K562 (cell line): ENCODE data around the gene LAMA3. TPM values are rescaled to one million over a fixed set of nuclear protein-coding genes. Genes with fewer than 3 reads are reported as not detected.

Experiments used
- ATAC-seq: fragments of 200-7000 bp; cut with Tn5 transposase; 3 replicates; pipeline ENCODE4 v1.9.1; 2020; ENCODE audit warnings: moderate library complexity
- BruUV-seq: library from RNA; stranded (reverse); fragments of 400-500 nt; replicated peaks from 2 replicates; lab custom pipeline; 2021; lab: Mats Ljungman, UMichigan
- CTCF ChIA-PET: fragments of 300-600 bp; formaldehyde crosslinking; extraction: SDS; loops from one replicate; lab custom pipeline; 2021; ENCODE audit warnings: low intra/inter-chr PET ratio; lab: Yijun Ruan, JAX
- POLR2A ChIA-PET: fragments of 300-600, 350-650 bp; sonication (Branson Sonifier 250); formaldehyde crosslinking; extraction: SDS; loops from one replicate; lab custom pipeline; 2021; ENCODE audit warnings: antibody characterized with exemption, inconsistent platforms; lab: Yijun Ruan, JAX
- DNase-seq, 4 experiments: peaks; one replicate each; pipeline versions ENCODE4 v3.0.0 to v3.0.0-alpha.2; 2011 to 2018; ENCODE audit warnings: low spot score in 3 of 4, mixed read lengths in 3 of 4; ENCODE audit errors: extremely low read depth in 1 of 4
- FAIRE-seq: peaks from 2 replicates; lab custom pipeline; 2011; peaks lifted over from hg19 to GRCh38; lab: Jason Lieb, UNC
- H2AFZ ChIP-seq: 2 replicates; pipeline ENCODE4 v1.6.0; 2011; ENCODE audit warnings: low read depth, low read length, control low read depth, inconsistent platforms
- H3K27ac ChIP-seq: fragments of 200-600 bp; 3 replicates; pipeline ENCODE4 v1.8.0; 2011; ENCODE audit warnings: low read depth, mild to moderate bottlenecking, control low read depth, inconsistent platforms, low read length, moderate library complexity, mixed read lengths; ENCODE audit errors: extremely low read depth
- H3K27me3 ChIP-seq, 2 experiments: fragments of 300-600 bp in 1 of 2; 2 replicates in 1 of 2; 3 replicates in 1 of 2; pipeline versions ENCODE4 v1.6.0 to v1.8.0; 2011; ENCODE audit warnings: inconsistent platforms in 2 of 2, low read length in 2 of 2, mild to moderate bottlenecking in 1 of 2, mixed read lengths in 1 of 2, moderate library complexity in 1 of 2; ENCODE audit not compliant: control insufficient read depth in 2 of 2, insufficient read depth in 2 of 2
- H3K36me3 ChIP-seq: fragments of 300-600 bp; 3 replicates; pipeline ENCODE4 v1.8.0; 2011; ENCODE audit warnings: mild to moderate bottlenecking, low read length, inconsistent platforms; ENCODE audit not compliant: control insufficient read depth, insufficient read depth
- H3K4me1 ChIP-seq, 2 experiments: fragments of 200-600 bp in 1 of 2; replicated peaks in 1 of 2; 2 replicates in 1 of 2; 3 replicates in 1 of 2; pipeline versions ENCODE4 v1.5.1 to v1.8.0; 2011; ENCODE audit warnings: inconsistent platforms in 2 of 2, low read length in 2 of 2, mild to moderate bottlenecking in 1 of 2, mixed read lengths in 1 of 2, moderate library complexity in 1 of 2; ENCODE audit not compliant: control insufficient read depth in 2 of 2, insufficient read depth in 2 of 2
- H3K4me2 ChIP-seq: 2 replicates; pipeline ENCODE4 v1.6.1; 2011; ENCODE audit warnings: low read length, control low read depth, inconsistent platforms, mixed read lengths; ENCODE audit not compliant: insufficient read depth
- H3K4me3 ChIP-seq: fragments of 200-600 bp; sonication (generic), shearing (Covaris generic); 2 replicates; pipeline ENCODE4 v1.5.1; 2016; ENCODE audit warnings: control low read depth, inconsistent platforms
- H3K79me2 ChIP-seq: fragments of 200-600 bp; 3 replicates; pipeline ENCODE4 v1.8.0; 2011; ENCODE audit warnings: low read length, inconsistent platforms; ENCODE audit not compliant: control insufficient read depth, insufficient read depth
- H3K9ac ChIP-seq, 2 experiments: 2 replicates each; pipeline versions ENCODE4 v1.6.0 to v1.6.1; 2011; ENCODE audit warnings: low read depth in 2 of 2, low read length in 2 of 2, control low read depth in 1 of 2, inconsistent platforms in 1 of 2, mild to moderate bottlenecking in 1 of 2, mixed read lengths in 1 of 2; ENCODE audit not compliant: insufficient read depth in 1 of 2
- H3K9me1 ChIP-seq: one replicate; pipeline ENCODE4 v1.6.0; 2011; ENCODE audit warnings: inconsistent platforms, mild to moderate bottlenecking, low read length, moderate library complexity; ENCODE audit not compliant: control insufficient read depth, insufficient read depth
- H3K9me3 ChIP-seq: replicated peaks from 2 replicates; pipeline ENCODE4 v1.5.1; 2011; ENCODE audit warnings: low read depth, low read length, inconsistent platforms; ENCODE audit not compliant: control insufficient read depth, insufficient read depth
- H4K20me1 ChIP-seq: replicated peaks from 2 replicates; pipeline ENCODE4 v1.6.1; 2011; ENCODE audit warnings: low read length, inconsistent platforms, mixed read lengths; ENCODE audit not compliant: control insufficient read depth, insufficient read depth
- BACH1 ChIP-seq: fragments of 200-800 bp; sonication (Bioruptor generic); IDR thresholded peaks from 2 replicates; pipeline ENCODE4 v1.6.1; 2016; ENCODE audit warnings: missing genetic modification characterization, missing compliant biosample characterization
- COPS2 ChIP-seq: fragments of 450-650 bp; conservative IDR thresholded peaks from 2 replicates; pipeline ENCODE4 v1.6.1; 2016; ENCODE audit warnings: mild to moderate bottlenecking, moderate library complexity
- GABPB1 ChIP-seq: sonication (generic); formaldehyde crosslinking; IDR thresholded peaks from 2 replicates; pipeline ENCODE4 v1.8.0; 2022; ENCODE audit warnings: mild to moderate bottlenecking, missing genetic modification reagents
- HDAC6 ChIP-seq: IDR thresholded peaks from 2 replicates; pipeline ENCODE4 v1.6.1; 2012; ENCODE audit warnings: low read depth, mild to moderate bottlenecking, control low read depth, inconsistent platforms, low read length, moderate library complexity
- HDAC8 ChIP-seq: fragments of 450-650 bp; IDR thresholded peaks from 2 replicates; pipeline ENCODE4 v1.6.1; 2016; ENCODE audit warnings: mild to moderate bottlenecking, missing genetic modification characterization, moderate library complexity, missing compliant biosample characterization
- HMG20A ChIP-seq: fragments of 450-650 bp; formaldehyde crosslinking; conservative IDR thresholded peaks from 2 replicates; pipeline ENCODE4 v1.4.0; 2020; ENCODE audit warnings: mild to moderate bottlenecking, mixed read lengths
- KDM5B ChIP-seq: fragments of 200-600 bp; sonication (generic); IDR thresholded peaks from 2 replicates; pipeline ENCODE4 v1.6.1; 2012; ENCODE audit warnings: low read depth, mild to moderate bottlenecking, moderate library complexity, low read length, control low read depth, inconsistent platforms; ENCODE audit not compliant: insufficient replicate concordance
- MAFK ChIP-seq: IDR thresholded peaks from 2 replicates; pipeline ENCODE4 v1.6.1; 2011; ENCODE audit warnings: low read length, improper control_type of control experiment
- MBD2 ChIP-seq: sonication (generic); IDR thresholded peaks from 2 replicates; pipeline ENCODE4 v1.6.1; 2016; ENCODE audit warnings: low read depth, borderline replicate concordance
- MTA3 ChIP-seq: fragments of 450-650 bp; formaldehyde crosslinking; IDR thresholded peaks from 2 replicates; pipeline ENCODE4 v1.6.1; 2017; ENCODE audit warnings: mild to moderate bottlenecking, borderline replicate concordance
- NR1H2 ChIP-seq: sonication (generic); formaldehyde crosslinking; IDR thresholded peaks from 2 replicates; pipeline ENCODE4 v1.4.0; 2020; ENCODE audit warnings: mild to moderate bottlenecking, missing genetic modification reagents
- ZNF23 ChIP-seq: fragments of 250-450 bp; sonication (Bioruptor Pico); IDR thresholded peaks from 2 replicates; pipeline ENCODE4 v1.4.0; 2020; ENCODE audit warnings: mild to moderate bottlenecking
- ZNF79 ChIP-seq: fragments of 250-450 bp; sonication (Bioruptor Pico); IDR thresholded peaks from 2 replicates; pipeline ENCODE4 v1.4.0; 2020; ENCODE audit warnings: low read depth, mild to moderate bottlenecking, moderate library complexity
- in situ Hi-C: fragments of 300-500 bp; cut with MboI; formaldehyde crosslinking; loops from 4 replicates; pipeline ENCODE4 v1.15.0; 2018; ENCODE audit warnings: inconsistent platforms, mixed read lengths
- intact Hi-C: fragments of 100-400 bp; cut with micrococcal nuclease; formaldehyde crosslinking; loops from 2 replicates; pipeline ENCODE4 v1.14.2; 2022
- polyA plus RNA-seq, 8 experiments: library from polyadenylated mRNA; depleted of rRNA in 4 of 8; stranded (reverse) in 5 of 8; unstranded in 3 of 8; fragments of >200 nt; fragmentation: Nextera tagmentation in 2 of 8; fragmentation: Illumina TruSeq in 1 of 8; extraction: Ambion mirVana in 2 of 8; extraction: Trizol in 1 of 8; gene quantifications; 2 replicates each; pipeline versions ENCODE4 v1.2.1 to v1.2.3, GENCODE V29; 2011 to 2014; ENCODE audit warnings: inconsistent platforms in 1 of 8, missing spikeins in 1 of 8
- total RNA-seq, 7 experiments: library from RNA; depleted of rRNA in 6 of 7; stranded (reverse); fragments of >200 nt in 6 of 7; fragmentation: Illumina TruSeq in 2 of 7; extraction: Trizol in 2 of 7; gene quantifications; 2 replicates each; pipeline versions ENCODE4 v1.2.1 to v1.2.3, GENCODE V29; 2011 to 2021; ENCODE audit warnings: low replicate concordance in 1 of 7
- TF ChIP-seq, protein P1 (sequence below): fragments of 250-450 bp; sonication (Bioruptor Pico); IDR thresholded peaks from 2 replicates; pipeline ENCODE4 v1.5.0; 2021
- TF ChIP-seq, protein P2 (sequence below): fragments of 450-650 bp; IDR thresholded peaks from 2 replicates; pipeline ENCODE4 v1.6.1; 2018; ENCODE audit not compliant: partially characterized antibody
- TF ChIP-seq, protein P3 (sequence below): sonication (generic); formaldehyde crosslinking; IDR thresholded peaks from 2 replicates; pipeline ENCODE4 v1.8.1; 2023; ENCODE audit warnings: mild to moderate bottlenecking, missing genetic modification reagents, moderate library complexity
- TF ChIP-seq, protein P4 (sequence below): sonication (generic); formaldehyde crosslinking; IDR thresholded peaks from 2 replicates; pipeline ENCODE4 v1.5.0; 2020; ENCODE audit warnings: missing genetic modification reagents

The LAMA3 gene
- total and polyA plus RNA-seq, 9 of the 15 experiments (the other 6 are each of a cell fraction or from before 2014, with no cell fraction given), result 0.07 TPM; not detected in 8

DNA sequence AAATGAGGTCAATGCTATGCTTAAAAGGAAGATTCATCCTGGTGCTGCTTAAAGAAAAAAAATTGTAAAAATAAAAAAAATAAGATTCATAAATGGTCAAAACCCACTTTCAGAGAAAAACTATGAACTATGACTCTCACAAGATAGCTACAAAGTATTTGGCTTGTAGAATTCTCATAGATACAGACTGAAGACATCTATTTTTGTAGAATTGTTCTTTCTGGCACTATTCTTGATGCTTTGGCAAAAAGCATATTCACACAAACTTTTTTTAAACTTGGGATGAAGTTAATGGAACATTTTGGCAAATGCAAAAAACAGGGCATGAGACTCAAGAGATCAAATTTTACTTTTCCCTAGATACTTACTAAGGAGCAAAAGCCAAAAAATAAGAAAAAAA is 14.0 kb upstream of the LAMA3 start:
- Histone ChIP-seq H3K9me1 (no peaks in the 10 kb centered on the region), H3K27ac (no peak overlapping the region), H3K4me3 (no peak overlapping the region), H3K36me3 (no peaks in the 10 kb centered on the region), H4K20me1 (no peaks in the 10 kb centered on the region), H3K4me1 (no peaks in the 10 kb centered on the region), H3K79me2 (no peaks in the 10 kb centered on the region), H3K9ac (no peak overlapping the region), H3K4me2 (no peak overlapping the region), H3K9me3 (no peaks in the 10 kb centered on the region), H2AFZ (no peak overlapping the region), H3K27me3 (peaks cover 11 to 15% of the 10 kb centered on the region in 2 experiments; a peak in 3 of 5 replicates)
- intact Hi-C loops (no loop called here), in situ Hi-C loops (no loop called here)
- no peak for DNase-seq
- ChIA-PET POLR2A (no interaction called here), CTCF (interaction anchor here (0.7 kb wide), 1 partner anchor 746 kb away, joined by 3 read pairs; no protein-coding TSS in a partner anchor)
- no peak for FAIRE-seq
- no TSS peak for BruUV-seq
- ATAC-seq, result no peak
- TF ChIP-seq ZNF23 (CRISPR knock-in tag), result no peak
- TF ChIP-seq GABPB1 (CRISPR knock-in tag), result no peak
- TF ChIP-seq COPS2, result no peak
- TF ChIP-seq, protein P1, sequence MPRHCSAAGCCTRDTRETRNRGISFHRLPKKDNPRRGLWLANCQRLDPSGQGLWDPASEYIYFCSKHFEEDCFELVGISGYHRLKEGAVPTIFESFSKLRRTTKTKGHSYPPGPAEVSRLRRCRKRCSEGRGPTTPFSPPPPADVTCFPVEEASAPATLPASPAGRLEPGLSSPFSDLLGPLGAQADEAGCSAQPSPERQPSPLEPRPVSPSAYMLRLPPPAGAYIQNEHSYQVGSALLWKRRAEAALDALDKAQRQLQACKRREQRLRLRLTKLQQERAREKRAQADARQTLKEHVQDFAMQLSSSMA, result no peak
- no peak for TF ChIP-seq HDAC8 (tag)
- TF ChIP-seq HMG20A (CRISPR knock-in tag), result no peak
- no peak for TF ChIP-seq MAFK
- TF ChIP-seq MTA3, result no peak
- TF ChIP-seq HDAC6, result no peak
- no peak for TF ChIP-seq NR1H2 (CRISPR knock-in tag)
- TF ChIP-seq, protein P2, sequence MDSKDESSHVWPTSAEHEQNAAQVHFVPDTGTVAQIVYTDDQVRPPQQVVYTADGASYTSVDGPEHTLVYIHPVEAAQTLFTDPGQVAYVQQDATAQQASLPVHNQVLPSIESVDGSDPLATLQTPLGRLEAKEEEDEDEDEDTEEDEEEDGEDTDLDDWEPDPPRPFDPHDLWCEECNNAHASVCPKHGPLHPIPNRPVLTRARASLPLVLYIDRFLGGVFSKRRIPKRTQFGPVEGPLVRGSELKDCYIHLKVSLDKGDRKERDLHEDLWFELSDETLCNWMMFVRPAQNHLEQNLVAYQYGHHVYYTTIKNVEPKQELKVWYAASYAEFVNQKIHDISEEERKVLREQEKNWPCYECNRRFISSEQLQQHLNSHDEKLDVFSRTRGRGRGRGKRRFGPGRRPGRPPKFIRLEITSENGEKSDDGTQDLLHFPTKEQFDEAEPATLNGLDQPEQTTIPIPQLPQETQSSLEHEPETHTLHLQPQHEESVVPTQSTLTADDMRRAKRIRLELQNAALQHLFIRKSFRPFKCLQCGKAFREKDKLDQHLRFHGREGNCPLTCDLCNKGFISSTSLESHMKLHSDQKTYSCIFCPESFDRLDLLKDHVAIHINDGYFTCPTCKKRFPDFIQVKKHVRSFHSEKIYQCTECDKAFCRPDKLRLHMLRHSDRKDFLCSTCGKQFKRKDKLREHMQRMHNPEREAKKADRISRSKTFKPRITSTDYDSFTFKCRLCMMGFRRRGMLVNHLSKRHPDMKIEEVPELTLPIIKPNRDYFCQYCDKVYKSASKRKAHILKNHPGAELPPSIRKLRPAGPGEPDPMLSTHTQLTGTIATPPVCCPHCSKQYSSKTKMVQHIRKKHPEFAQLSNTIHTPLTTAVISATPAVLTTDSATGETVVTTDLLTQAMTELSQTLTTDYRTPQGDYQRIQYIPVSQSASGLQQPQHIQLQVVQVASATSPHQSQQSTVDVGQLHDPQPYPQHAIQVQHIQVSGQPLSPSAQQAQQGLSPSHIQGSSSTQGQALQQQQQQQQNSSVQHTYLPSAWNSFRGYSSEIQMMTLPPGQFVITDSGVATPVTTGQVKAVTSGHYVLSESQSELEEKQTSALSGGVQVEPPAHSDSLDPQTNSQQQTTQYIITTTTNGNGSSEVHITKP, result no peak
- TF ChIP-seq, protein P3, sequence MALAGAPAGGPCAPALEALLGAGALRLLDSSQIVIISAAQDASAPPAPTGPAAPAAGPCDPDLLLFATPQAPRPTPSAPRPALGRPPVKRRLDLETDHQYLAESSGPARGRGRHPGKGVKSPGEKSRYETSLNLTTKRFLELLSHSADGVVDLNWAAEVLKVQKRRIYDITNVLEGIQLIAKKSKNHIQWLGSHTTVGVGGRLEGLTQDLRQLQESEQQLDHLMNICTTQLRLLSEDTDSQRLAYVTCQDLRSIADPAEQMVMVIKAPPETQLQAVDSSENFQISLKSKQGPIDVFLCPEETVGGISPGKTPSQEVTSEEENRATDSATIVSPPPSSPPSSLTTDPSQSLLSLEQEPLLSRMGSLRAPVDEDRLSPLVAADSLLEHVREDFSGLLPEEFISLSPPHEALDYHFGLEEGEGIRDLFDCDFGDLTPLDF (CRISPR knock-in tag), result no peak
- TF ChIP-seq ZNF79, result no peak
- TF ChIP-seq, protein P4, sequence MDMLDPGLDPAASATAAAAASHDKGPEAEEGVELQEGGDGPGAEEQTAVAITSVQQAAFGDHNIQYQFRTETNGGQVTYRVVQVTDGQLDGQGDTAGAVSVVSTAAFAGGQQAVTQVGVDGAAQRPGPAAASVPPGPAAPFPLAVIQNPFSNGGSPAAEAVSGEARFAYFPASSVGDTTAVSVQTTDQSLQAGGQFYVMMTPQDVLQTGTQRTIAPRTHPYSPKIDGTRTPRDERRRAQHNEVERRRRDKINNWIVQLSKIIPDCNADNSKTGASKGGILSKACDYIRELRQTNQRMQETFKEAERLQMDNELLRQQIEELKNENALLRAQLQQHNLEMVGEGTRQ (CRISPR knock-in tag), result no peak
- no peak for TF ChIP-seq BACH1
- no peak for TF ChIP-seq KDM5B
- no peak for TF ChIP-seq MBD2
